ENCODE measurements around the gene ERCC6L2. TPM values are rescaled to one million over a fixed set of nuclear protein-coding genes. Genes with fewer than 3 reads are reported as not detected.

The ERCC6L2 gene
- total and polyA plus RNA-seq, 2 of the 8 experiments (the other 6 are each of a cell fraction or from before 2014, with no cell fraction given), result 9.8 to 50.0 TPM

- no peak overlapping the region for H3K4me3 ChIP-seq (ENCODE audit: extremely low read depth in 1 of 4, insufficient read depth in 2 of 4, low read depth in 3 of 4, low read length in 4 of 4)
- no peak overlapping the region for H2BK20ac ChIP-seq (ENCODE audit: low read length)
- no peak overlapping the region for H3K18ac ChIP-seq (ENCODE audit: extremely low read depth, low read length)
- H3K23me2 ChIP-seq (ENCODE audit: low read depth, low read length), result no peaks in the 10 kb centered on the region
- no peaks in the 10 kb centered on the region for H3K4me1 ChIP-seq (replicated peaks in 1 of 4; ENCODE audit: control insufficient read depth in 3 of 4, insufficient read depth in 4 of 4, low read length in 3 of 4)
- H3K23ac ChIP-seq (ENCODE audit: insufficient read length), result no peak overlapping the region
- CTCF ChIA-PET (ENCODE audit: partially characterized antibody), result interaction anchor here (0.8 to 1.3 kb wide), 3 partner anchors 9 to 112 kb away, joined by 3 to 6 read pairs (median 4); no protein-coding TSS in a partner anchor
- H4K91ac ChIP-seq (replicated peaks; ENCODE audit: insufficient read length, low read length), result no peak overlapping the region
- H2BK5ac ChIP-seq (ENCODE audit: low read depth, low read length), result no peak overlapping the region
- H4K20me1 ChIP-seq (replicated peaks in 1 of 2; ENCODE audit: control insufficient read depth in 1 of 2, insufficient read depth in 2 of 2, low read length in 2 of 2), result no peaks in the 10 kb centered on the region
- TF ChIP-seq SP2 (IDR thresholded peaks at IDR 0.05; ENCODE audit: low read length), result no peak
- TF ChIP-seq BCL11A (IDR thresholded peaks at IDR 0.05; ENCODE audit: low read depth in 2 of 2, low read length in 2 of 2), result no peak
- TF ChIP-seq GTF2F1 (IDR thresholded peaks at IDR 0.05; ENCODE audit: borderline replicate concordance, low read depth, low read length), result no peak
- no peak overlapping the region for H3K4ac ChIP-seq (replicated peaks; ENCODE audit: insufficient read length, low read depth, low read length)
- no peak overlapping the region for H3K9ac ChIP-seq (replicated peaks in 1 of 4; ENCODE audit: extremely low read depth in 1 of 4, low read depth in 3 of 4, low read length in 3 of 4)
- no peak overlapping the region for H3K56ac ChIP-seq (replicated peaks; ENCODE audit: insufficient read length, low read depth, low read length)
- WGBS, 2 experiments (ENCODE audit: extremely low coverage in 1 of 2, insufficient coverage in 1 of 2, insufficient read length in 1 of 2, insufficient replicate concordance in 2 of 2, low coverage in 1 of 2, low lambda C conversion rate in 2 of 2, missing lambda C conversion rate in 1 of 2), result 93% methylated on average over 3 of the region's 3 CpGs; no CpG with 5 or more reads in 1 of the 2 experiments
- no peak overlapping the region for H2BK120ac ChIP-seq (replicated peaks; ENCODE audit: low read depth, low read length)
- no peak overlapping the region for H3K4me2 ChIP-seq (ENCODE audit: insufficient read depth in 1 of 2, low read depth in 2 of 2, low read length in 2 of 2)
- no peak overlapping the region for H3K14ac ChIP-seq (ENCODE audit: insufficient read length)
- no peak overlapping the region for H3K27ac ChIP-seq (ENCODE audit: low read depth, low read length)
- H3K27me3 ChIP-seq (replicated peaks in 1 of 4; ENCODE audit: control insufficient read depth in 3 of 4, extremely low read depth in 1 of 4, insufficient read depth in 3 of 4, low read length in 3 of 4), result no peaks in the 10 kb centered on the region
- DNase-seq (ENCODE audit: low read depth in 1 of 2, low spot score in 2 of 2) (no peak), FAIRE-seq (no peak)
- no peak overlapping the region for H4K8ac ChIP-seq (ENCODE audit: extremely low read depth, insufficient read depth, low read length)
- H2BK15ac ChIP-seq (ENCODE audit: low read length), result no peak overlapping the region
- no peaks in the 10 kb centered on the region for H3K79me2 ChIP-seq (ENCODE audit: control insufficient read depth in 1 of 2, insufficient read depth in 2 of 2, low read length in 2 of 2)
- no peaks in the 10 kb centered on the region for H3K9me3 ChIP-seq (ENCODE audit: insufficient read depth in 2 of 2, low read depth in 1 of 2, low read length in 1 of 2)
- no peak overlapping the region for H4K5ac ChIP-seq (ENCODE audit: insufficient read length, low read depth, low read length)
- H2AFZ ChIP-seq (ENCODE audit: low read length), result no peak overlapping the region
- H3K79me1 ChIP-seq (ENCODE audit: low read depth, low read length), result no peaks in the 10 kb centered on the region
- POLR2A ChIA-PET (ENCODE audit: partially characterized antibody), result no interaction called here
- H2AK5ac ChIP-seq (ENCODE audit: low read depth, low read length), result no peak overlapping the region
- no peak overlapping the region for H2BK12ac ChIP-seq (ENCODE audit: low read depth, low read length)
- no peaks in the 10 kb centered on the region for H3K36me3 ChIP-seq (ENCODE audit: control insufficient read depth in 2 of 4, insufficient read depth in 4 of 4, low read length in 3 of 4)
These were observed 36.5 kb upstream of the ERCC6L2 start for GRCh38 chr9:95839012-95839411.
